OCI-LY1 (cell line): Measurements from ENCODE around the gene DGCR6L.
A peak's percentile ranks its signal among the peaks of the same experiment; 100 is the strongest.
"Not testable (repeated sequence)": the region's sequence is repeated elsewhere in the genome, so short reads cannot be mapped to it uniquely, and the experiment has no call there.

ENCODE experiments used
- H2AFZ ChIP-seq: fragments of 200-600 bp; sonication (generic), shearing (Covaris generic); 2 replicates; pipeline ENCODE4 v1.6.0; 2014; ENCODE audit warnings: antibody characterized with exemption, mild to moderate bottlenecking, low read length
- H3F3A ChIP-seq: fragments of 200-600 bp; sonication (generic), shearing (Covaris generic); 2 replicates; pipeline ENCODE4 v1.6.0; 2014; ENCODE audit warnings: mild to moderate bottlenecking, antibody characterized with exemption, low read length, moderate library complexity; ENCODE audit not compliant: insufficient read depth
- H3K27ac ChIP-seq: fragments of 200-600 bp; sonication (generic); 2 replicates; pipeline ENCODE4 v1.5.1; 2014; ENCODE audit warnings: low read length, mixed run types, mild to moderate bottlenecking, low read depth; ENCODE audit not compliant: poor library complexity, severe bottlenecking
- H3K27me3 ChIP-seq: fragments of 200-600 bp; sonication (generic); 2 replicates; pipeline ENCODE4 v1.6.0; 2014; ENCODE audit warnings: antibody characterized with exemption, mild to moderate bottlenecking, low read length, moderate library complexity; ENCODE audit not compliant: insufficient read depth
- H3K36me3 ChIP-seq: fragments of 200-600 bp; sonication (generic); 2 replicates; pipeline ENCODE4 v1.6.1; 2014; ENCODE audit warnings: mild to moderate bottlenecking, antibody characterized with exemption, low read length, moderate library complexity, mixed read lengths; ENCODE audit not compliant: insufficient read depth
- H3K4me1 ChIP-seq: fragments of 200-600 bp; sonication (generic); 2 replicates; pipeline ENCODE4 v1.5.1; 2014; ENCODE audit warnings: mild to moderate bottlenecking, low read length, moderate library complexity; ENCODE audit not compliant: insufficient read depth, severe bottlenecking
- H3K4me2 ChIP-seq: fragments of 200-600 bp; sonication (generic), shearing (Covaris generic); 2 replicates; pipeline ENCODE4 v1.6.1; 2014; ENCODE audit warnings: low read length
- H3K4me3 ChIP-seq: fragments of 200-600 bp; sonication (generic); 2 replicates; pipeline ENCODE4 v1.5.1; 2014; ENCODE audit warnings: low read length, low read depth, mild to moderate bottlenecking, mixed read lengths; ENCODE audit not compliant: poor library complexity, severe bottlenecking
- H3K79me2 ChIP-seq: fragments of 200-600 bp; shearing (Covaris generic); 2 replicates; pipeline ENCODE4 v1.6.1; 2016; ENCODE audit warnings: mixed run types, low read length, mixed read lengths; ENCODE audit not compliant: insufficient read depth
- H3K9ac ChIP-seq: fragments of 200-600 bp; sonication (generic), shearing (Covaris generic); 2 replicates; pipeline ENCODE4 v1.6.1; 2014; ENCODE audit warnings: mild to moderate bottlenecking, low read length, mixed read lengths
- H3K9me2 ChIP-seq: fragments of 200-600 bp; sonication (generic), shearing (Covaris generic); 2 replicates; pipeline ENCODE4 v1.6.1; 2014; ENCODE audit warnings: low read depth, mild to moderate bottlenecking, low read length, mixed read lengths
- H3K9me3 ChIP-seq: fragments of 200-600 bp; shearing (Covaris generic); 2 replicates; pipeline ENCODE4 v1.6.1; 2014; ENCODE audit warnings: low read length, mixed read lengths
- H4K20me1 ChIP-seq: fragments of 200-600 bp; sonication (generic), shearing (Covaris generic); 2 replicates; pipeline ENCODE4 v1.6.0; 2016; ENCODE audit warnings: mild to moderate bottlenecking, low read length; ENCODE audit not compliant: insufficient read depth
- CTCF ChIP-seq: fragments of 200-600 bp; sonication (generic), shearing (Covaris generic); IDR thresholded peaks from 2 replicates; pipeline ENCODE4 v1.5.1; 2017; ENCODE audit warnings: mild to moderate bottlenecking, antibody characterized with exemption, low read length, moderate library complexity, mixed read lengths
- EZH2 ChIP-seq: fragments of 200-600 bp; sonication (generic), shearing (Covaris generic); IDR thresholded peaks from 2 replicates; pipeline ENCODE4 v1.8.0; 2017; ENCODE audit warnings: borderline replicate concordance, mixed run types, mild to moderate bottlenecking, antibody characterized with exemption, low read length, moderate library complexity, mixed read lengths

DGCR6L gene

GRCh38 chr22:20319745-20320658, at the start of gene DGCR6L:
DGCR6L (minus strand) TSS chr22:20320060; CDS start chr22:20319988, 72 bp downstream.
- peaks cover 25% of the 10 kb centered on the region for H3K4me1 ChIP-seq
- H3K4me2 ChIP-seq, result peak within 1 kb of the TSS; percentile 68
- no peak within 1 kb of the TSS for H3K27ac ChIP-seq
- no peak for TF ChIP-seq CTCF
- TF ChIP-seq EZH2, result no peak
- no peaks in the 10 kb centered on the region for H4K20me1 ChIP-seq
- H3K9me3 ChIP-seq, result no peaks in the 10 kb centered on the region
- H3K27me3 ChIP-seq, result no peaks in the 10 kb centered on the region
- peak within 1 kb of the TSS; percentile 82 for H3K9ac ChIP-seq
- no peaks in the 10 kb centered on the region for H3K79me2 ChIP-seq
- no peaks in the 10 kb centered on the region for H3F3A ChIP-seq
- peak within 1 kb of the TSS; percentile 77 for H3K4me3 ChIP-seq
- H3K9me2 ChIP-seq, result no peaks in the 10 kb centered on the region
- no peaks in the 10 kb centered on the region for H3K36me3 ChIP-seq
- H2AFZ ChIP-seq, result no peak within 1 kb of the TSS

- H3K79me2 ChIP-seq, H3K4me1 ChIP-seq, H4K20me1 ChIP-seq, H3F3A ChIP-seq, H3K36me3 ChIP-seq, H3K4me3 ChIP-seq, H3K9me3 ChIP-seq, H3K27me3 ChIP-seq, H2AFZ ChIP-seq, H3K27ac ChIP-seq, H3K9ac ChIP-seq, H3K9me2 ChIP-seq, H3K4me2 ChIP-seq: not testable (repeated sequence)
Measured at GRCh38 chr22:20368875-20369274, 49.0 kb upstream of the DGCR6L start.

GRCh38 chr22:20366841-20367240, 47.0 kb upstream of the DGCR6L start:
- H3K27me3 ChIP-seq, H3F3A ChIP-seq, H3K9ac ChIP-seq, H3K9me3 ChIP-seq, H2AFZ ChIP-seq, H4K20me1 ChIP-seq, H3K4me2 ChIP-seq, H3K36me3 ChIP-seq, H3K79me2 ChIP-seq, H3K4me1 ChIP-seq, H3K9me2 ChIP-seq, H3K4me3 ChIP-seq, H3K27ac ChIP-seq: not testable (repeated sequence)

GRCh38 chr22:20364335-20365260, 44.7 kb upstream of the DGCR6L start:
- not testable (repeated sequence) for H3K4me1 ChIP-seq, H3K79me2 ChIP-seq, H3K27me3 ChIP-seq, H3K9me2 ChIP-seq, H3F3A ChIP-seq, H3K9me3 ChIP-seq, H3K4me3 ChIP-seq, H3K4me2 ChIP-seq, H3K27ac ChIP-seq, H3K9ac ChIP-seq, H2AFZ ChIP-seq, H4K20me1 ChIP-seq, H3K36me3 ChIP-seq

- not testable (repeated sequence) for H3K27ac ChIP-seq, H3K36me3 ChIP-seq, H3K79me2 ChIP-seq
Measured at GRCh38 chr22:20362403-20362802, 42.5 kb upstream of the DGCR6L start.

GRCh38 chr22:20361752-20362229, 41.9 kb upstream of the DGCR6L start:
- H3K79me2 ChIP-seq, H2AFZ ChIP-seq, H4K20me1 ChIP-seq, H3K4me3 ChIP-seq, H3F3A ChIP-seq, H3K27me3 ChIP-seq, H3K4me1 ChIP-seq, H3K9me3 ChIP-seq, H3K9ac ChIP-seq, H3K27ac ChIP-seq, H3K36me3 ChIP-seq, H3K4me2 ChIP-seq, H3K9me2 ChIP-seq: not testable (repeated sequence)

More at GRCh38 chr22:20362403-20362802, 42.5 kb upstream of the DGCR6L start:
- not testable (repeated sequence) for H3K9ac ChIP-seq, H3K27me3 ChIP-seq, H4K20me1 ChIP-seq, H3K4me1 ChIP-seq, H3K9me2 ChIP-seq, H3K9me3 ChIP-seq, H3K4me3 ChIP-seq, H2AFZ ChIP-seq, H3F3A ChIP-seq, H3K4me2 ChIP-seq
